ENCODE data around the gene IL7R.
"Not testable (repeated sequence)": the region's sequence is repeated elsewhere in the genome, so short reads cannot be mapped to it uniquely, and the experiment has no call there.

The IL7R gene

DNA sequence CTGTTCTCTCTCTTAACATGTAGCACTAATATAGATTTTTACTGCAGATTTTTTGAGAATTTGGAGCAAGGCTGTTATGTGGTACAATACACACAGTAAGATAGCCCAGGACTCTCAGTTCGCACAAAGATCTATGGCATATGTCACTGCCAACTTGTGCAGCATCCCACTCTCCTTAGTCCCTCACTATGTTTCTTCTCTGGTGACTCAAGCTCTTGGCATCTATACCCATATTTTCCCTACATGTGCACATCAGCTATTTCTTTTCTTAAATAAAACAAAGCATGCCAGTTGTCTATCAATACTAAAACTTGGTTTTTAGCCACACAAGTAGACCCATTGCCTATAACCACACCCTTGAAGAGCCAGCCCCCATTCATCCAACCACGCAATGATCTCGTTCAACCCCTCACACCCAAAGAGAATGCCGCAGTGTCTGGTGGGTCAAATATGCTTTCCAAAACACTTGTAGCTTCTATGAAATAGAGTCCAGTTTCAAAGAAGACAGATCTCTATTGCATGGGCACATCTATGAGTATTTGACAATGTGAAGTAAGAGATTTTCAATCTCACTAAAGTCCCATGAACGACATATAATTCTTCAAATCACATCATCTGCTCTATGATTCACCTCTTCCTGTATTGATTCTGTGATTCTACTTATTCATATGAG lies 18.2 kb upstream of the IL7R start:
- FAIRE-seq (no peak), DNase-seq (ENCODE audit: insufficient read length, low spot score) (no peak)
- TF ChIP-seq, protein P1, sequence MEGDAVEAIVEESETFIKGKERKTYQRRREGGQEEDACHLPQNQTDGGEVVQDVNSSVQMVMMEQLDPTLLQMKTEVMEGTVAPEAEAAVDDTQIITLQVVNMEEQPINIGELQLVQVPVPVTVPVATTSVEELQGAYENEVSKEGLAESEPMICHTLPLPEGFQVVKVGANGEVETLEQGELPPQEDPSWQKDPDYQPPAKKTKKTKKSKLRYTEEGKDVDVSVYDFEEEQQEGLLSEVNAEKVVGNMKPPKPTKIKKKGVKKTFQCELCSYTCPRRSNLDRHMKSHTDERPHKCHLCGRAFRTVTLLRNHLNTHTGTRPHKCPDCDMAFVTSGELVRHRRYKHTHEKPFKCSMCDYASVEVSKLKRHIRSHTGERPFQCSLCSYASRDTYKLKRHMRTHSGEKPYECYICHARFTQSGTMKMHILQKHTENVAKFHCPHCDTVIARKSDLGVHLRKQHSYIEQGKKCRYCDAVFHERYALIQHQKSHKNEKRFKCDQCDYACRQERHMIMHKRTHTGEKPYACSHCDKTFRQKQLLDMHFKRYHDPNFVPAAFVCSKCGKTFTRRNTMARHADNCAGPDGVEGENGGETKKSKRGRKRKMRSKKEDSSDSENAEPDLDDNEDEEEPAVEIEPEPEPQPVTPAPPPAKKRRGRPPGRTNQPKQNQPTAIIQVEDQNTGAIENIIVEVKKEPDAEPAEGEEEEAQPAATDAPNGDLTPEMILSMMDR (IDR thresholded peaks at IDR 0.05; ENCODE audit: insufficient read depth, missing control alignments): no peak

DNA sequence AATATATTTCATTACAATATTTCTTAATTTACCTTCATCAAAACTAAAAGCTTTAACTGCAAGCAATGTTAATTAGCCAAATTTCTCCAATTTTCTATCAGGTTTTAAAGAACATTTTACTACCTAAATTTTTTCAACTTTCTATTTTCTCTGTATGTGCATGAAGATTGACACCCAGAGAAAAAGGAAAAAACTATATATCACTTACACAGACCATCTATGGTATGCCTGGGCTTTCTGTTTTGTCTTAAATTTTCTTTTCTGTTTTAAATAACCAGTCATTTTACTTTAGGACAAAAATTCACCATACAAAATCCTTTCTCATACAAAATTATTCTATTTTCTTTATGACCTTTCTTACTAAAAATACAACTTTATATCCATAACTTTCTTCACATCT lies 13.8 kb upstream of the IL7R start:
- no peak for FAIRE-seq
- DNase-seq (ENCODE audit: insufficient read length, low spot score): no peak
- TF ChIP-seq, protein P1 (IDR thresholded peaks at IDR 0.05; ENCODE audit: insufficient read depth, missing control alignments): no peak

DNA sequence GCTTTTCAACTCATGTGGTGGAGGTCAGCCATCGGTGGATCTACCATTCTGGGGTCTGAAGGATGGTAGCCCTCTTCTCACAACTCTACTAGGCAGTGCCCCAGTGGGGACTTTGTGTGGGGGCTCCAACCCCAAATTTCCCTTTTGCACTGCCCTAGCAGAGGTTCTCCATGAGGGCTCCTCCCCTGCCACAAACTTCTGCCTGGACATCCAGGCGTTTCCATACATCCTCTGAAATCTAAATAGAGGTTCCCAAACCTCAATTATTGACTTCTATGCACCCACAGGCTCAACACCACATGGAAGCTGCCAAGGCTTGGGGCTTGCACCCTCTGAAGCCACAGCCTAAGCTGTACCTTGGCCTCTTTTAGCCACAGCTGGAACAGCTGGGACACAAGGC lies 11.2 kb upstream of the IL7R start:
- FAIRE-seq: not testable (repeated sequence)

DNA sequence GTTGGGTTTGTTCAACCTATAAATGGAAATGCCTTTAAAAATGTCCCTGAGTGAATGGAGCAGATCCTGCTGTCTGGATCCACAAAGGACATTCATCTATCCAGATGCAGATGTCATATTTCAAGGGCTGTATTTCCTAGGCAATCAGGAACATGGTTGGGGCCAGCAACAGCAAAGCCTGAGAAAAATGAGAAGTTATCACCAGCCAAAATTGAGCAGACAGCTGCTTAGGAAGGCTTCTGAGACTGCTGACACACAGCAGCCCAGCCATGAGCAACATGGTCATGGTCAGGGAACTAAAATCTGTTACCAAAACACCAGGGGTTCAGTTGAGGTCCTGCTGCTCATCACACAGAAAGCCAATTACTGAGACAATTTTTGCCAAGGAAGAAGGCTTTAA lies 9.2 kb upstream of the IL7R start:
- DNase-seq (ENCODE audit: insufficient read length, low spot score) (no peak), FAIRE-seq (no peak)
- TF ChIP-seq, protein P1 (IDR thresholded peaks at IDR 0.05; ENCODE audit: insufficient read depth, missing control alignments): no peak

More for the DNA sequence above, 11.2 kb upstream of the IL7R start:
- not testable (repeated sequence) for DNase-seq (ENCODE audit: insufficient read length, low spot score)

DNA sequence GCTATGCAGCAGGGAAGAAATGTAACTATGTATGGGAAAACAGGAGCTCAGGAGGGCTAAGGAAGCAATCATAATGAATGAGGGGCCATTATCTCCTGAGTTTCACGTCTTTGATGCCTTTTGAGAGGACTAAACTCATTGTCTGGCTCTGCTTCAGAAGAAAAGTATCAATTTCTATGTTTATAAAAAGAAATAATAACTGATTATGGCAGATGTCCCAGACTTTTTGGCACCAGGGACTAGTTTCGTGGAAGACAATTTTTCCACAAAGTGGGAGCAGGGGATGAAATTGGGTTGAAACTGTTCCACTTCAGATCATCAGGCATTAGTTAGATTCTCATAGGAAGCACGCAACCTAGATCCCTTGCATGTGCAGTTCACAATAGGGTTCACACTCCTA lies 8.7 kb upstream of the IL7R start:
- DNase-seq (ENCODE audit: insufficient read length, low spot score) (no peak), FAIRE-seq (no peak)
- TF ChIP-seq, protein P1 (IDR thresholded peaks at IDR 0.05; ENCODE audit: insufficient read depth, missing control alignments): no peak

DNA sequence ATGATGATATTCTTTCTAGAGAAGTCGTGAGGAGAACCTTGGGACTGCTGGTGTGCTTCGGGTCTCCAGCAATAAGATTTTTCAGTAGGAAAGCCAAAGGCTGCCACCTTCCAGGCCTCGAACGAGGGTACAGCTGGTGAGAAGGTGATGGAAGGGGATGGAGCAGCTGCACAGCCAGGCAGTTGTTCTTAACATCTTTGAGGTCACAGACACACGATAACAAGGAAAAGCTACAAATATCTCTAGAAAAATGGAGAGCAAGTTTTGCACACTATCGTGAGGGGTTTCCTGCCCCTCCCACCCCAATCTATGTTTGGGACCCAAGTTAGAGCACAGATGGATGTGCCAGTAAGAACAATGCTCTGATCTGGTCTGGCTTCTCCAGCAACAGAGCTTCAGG lies 6.8 kb upstream of the IL7R start:
- DNase-seq (ENCODE audit: insufficient read length, low spot score) (no peak), FAIRE-seq (no peak)
- TF ChIP-seq, protein P1 (IDR thresholded peaks at IDR 0.05; ENCODE audit: insufficient read depth, missing control alignments): no peak

DNA sequence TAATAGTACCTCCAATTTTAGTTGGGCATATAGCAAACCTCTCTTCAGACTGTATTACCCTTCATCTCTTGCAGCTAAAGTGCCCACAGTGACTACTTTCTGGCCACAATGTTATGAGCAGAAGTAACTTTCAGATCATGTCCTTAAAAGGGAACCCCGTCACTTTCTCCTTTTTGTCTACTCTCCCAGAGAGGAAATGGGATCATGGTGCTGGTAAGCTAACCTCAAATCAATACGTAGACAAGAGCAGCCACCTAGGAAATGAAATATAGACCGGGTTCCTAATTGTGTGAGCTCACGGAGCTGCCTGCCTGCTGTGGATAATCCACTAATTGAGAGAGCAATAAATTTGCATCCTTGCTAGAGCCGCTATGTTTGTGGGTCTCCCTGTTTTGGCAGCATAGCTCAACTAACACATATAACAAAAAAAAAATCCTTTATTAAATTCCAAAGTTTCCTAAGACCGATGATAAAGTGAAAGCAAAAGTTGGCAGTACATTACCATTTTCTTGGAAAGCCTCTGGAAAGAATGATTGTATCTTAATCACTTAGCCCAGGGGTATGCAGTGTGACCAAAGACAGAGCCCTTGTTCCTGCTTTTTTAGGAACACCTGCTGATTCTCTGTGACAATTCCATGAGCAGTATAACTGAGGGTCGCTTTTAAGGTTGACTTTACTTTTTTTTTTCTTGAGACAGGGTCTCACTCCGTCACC lies 5.6 kb upstream of the IL7R start:
- TF ChIP-seq, protein P1 (IDR thresholded peaks at IDR 0.05; ENCODE audit: insufficient read depth, missing control alignments): no peak
- DNase-seq (ENCODE audit: insufficient read length, low spot score): no peak
- no peak for FAIRE-seq

Data from D721Med (cell line).